Cardiac septum (tissue), 1 donor: Measurements from ENCODE around the gene NOX3. TPM values are rescaled to one million over a fixed set of nuclear protein-coding genes. Genes with fewer than 3 reads are reported as not detected.

Experiments
- DNase-seq: peaks from one replicate; pipeline ENCODE4 v3.0.0-alpha.2; 2020; ENCODE audit warnings: low spot score
- intact Hi-C: fragments of 100-400 bp; cut with DNase I; formaldehyde crosslinking; loops from one replicate; pipeline ENCODE4 v1.14.0; 2022
- total RNA-seq: library from RNA; stranded (reverse); fragmentation: NEBNext Ultra II Directional; extraction: Animal tissue kit (Norgen Biotek cat#: 25700); gene quantifications from one replicate; pipeline ENCODE4 v1.2.1, GENCODE V29; 2021
- donor health status: DM: no; HTN: no; CAD: no.

NOX3 gene
- total RNA-seq, 1 donor from 2014 or later, result not detected

GRCh38 chr6:155408981-155409380 lies 46.7 kb downstream of the NOX3 start:
- intact Hi-C loops, result no loop called here
- DNase-seq, result no peak

- intact Hi-C loops, result no loop called here
- DNase-seq, result no peak
Measured at GRCh38 chr6:155408231-155408630, 47.4 kb downstream of the NOX3 start.

GRCh38 chr6:155406801-155407200 lies 48.8 kb downstream of the NOX3 start:
- intact Hi-C loops, result no loop called here
- DNase-seq, result no peak

- no peak for DNase-seq
- intact Hi-C loops, result no loop called here
Measured at GRCh38 chr6:155404937-155405336, 50.7 kb downstream of the NOX3 start.

- intact Hi-C loops, result no loop called here
- DNase-seq, result no peak
Measured at GRCh38 chr6:155402656-155403304, 52.9 kb downstream of the NOX3 start.

GRCh38 chr6:155400654-155400965 lies 55.0 kb downstream of the NOX3 start:
- intact Hi-C loops, result no loop called here
- no peak for DNase-seq

GRCh38 chr6:155399745-155400653 lies 55.6 kb downstream of the NOX3 start:
- intact Hi-C loops, result no loop called here
- DNase-seq, result no peak

- no peak for DNase-seq
- intact Hi-C loops, result no loop called here
Measured at GRCh38 chr6:155399062-155399744, 56.4 kb downstream of the NOX3 start.

GRCh38 chr6:155398701-155399061 lies 57.0 kb downstream of the NOX3 start:
- DNase-seq, result no peak
- intact Hi-C loops, result no loop called here

- intact Hi-C loops, result no loop called here
- DNase-seq, result no peak
Measured at GRCh38 chr6:155398221-155398620, 57.4 kb downstream of the NOX3 start.

- DNase-seq, result no peak
- intact Hi-C loops, result no loop called here
Measured at GRCh38 chr6:155397172-155397705, 58.4 kb downstream of the NOX3 start.

GRCh38 chr6:155396605-155397004 lies 59.0 kb downstream of the NOX3 start:
- no peak for DNase-seq
- intact Hi-C loops, result no loop called here

- no peak for DNase-seq
- intact Hi-C loops, result no loop called here
Measured at GRCh38 chr6:155395339-155395738, 60.3 kb downstream of the NOX3 start.

GRCh38 chr6:155389130-155389529 lies 66.5 kb downstream of the NOX3 start:
- intact Hi-C loops, result no loop called here
- DNase-seq, result no peak

GRCh38 chr6:155388591-155388990 lies 67.0 kb downstream of the NOX3 start:
- intact Hi-C loops, result no loop called here

GRCh38 chr6:155387481-155387880 lies 68.2 kb downstream of the NOX3 start:
- intact Hi-C loops, result no loop called here

More at GRCh38 chr6:155388591-155388990, 67.0 kb downstream of the NOX3 start:
- DNase-seq, result no peak

GRCh38 chr6:155384321-155384952 lies 71.2 kb downstream of the NOX3 start:
- intact Hi-C loops, result no loop called here
- no peak for DNase-seq

More at GRCh38 chr6:155387481-155387880, 68.2 kb downstream of the NOX3 start:
- DNase-seq, result no peak

- intact Hi-C loops, result no loop called here
Measured at GRCh38 chr6:155383913-155384312, 71.7 kb downstream of the NOX3 start.

GRCh38 chr6:155382338-155382685 lies 73.3 kb downstream of the NOX3 start:
- no peak for DNase-seq
- intact Hi-C loops, result no loop called here

More at GRCh38 chr6:155383913-155384312, 71.7 kb downstream of the NOX3 start:
- no peak for DNase-seq
